A549 (cell line): ENCODE measurements around the gene METTL16.

Source experiments
- BHLHE40 ChIP-seq: IDR thresholded peaks from 2 replicates; pipeline ENCODE4 v1.6.1; 2012; ENCODE audit warnings: low read depth, low read length, inconsistent platforms
- CHD4 ChIP-seq: fragments of 200-600 bp; sonication (generic); IDR thresholded peaks from 2 replicates; pipeline ENCODE4 v1.6.1; 2016; ENCODE audit warnings: antibody characterized with exemption, mild to moderate bottlenecking, borderline replicate concordance
- CTCF ChIP-seq: fragments of >200 bp; sonication (Bioruptor Twin); formaldehyde crosslinking; IDR thresholded peaks from 3 replicates; pipeline ENCODE4 v1.5.1; 2016
- HDAC2 ChIP-seq: fragments of 200-600 bp; sonication (generic); IDR thresholded peaks from 2 replicates; pipeline ENCODE4 v1.6.1; 2016
- MAFK ChIP-seq: fragments of 450-650 bp; IDR thresholded peaks from 2 replicates; pipeline ENCODE4 v1.6.1; 2014; ENCODE audit not compliant: partially characterized antibody
- NR3C1 ChIP-seq: fragments of >200 bp; sonication (Bioruptor Twin); formaldehyde crosslinking; IDR thresholded peaks from 3 replicates; pipeline ENCODE4 v1.6.1; 2017
- POLR2A ChIP-seq: IDR thresholded peaks from 2 replicates; pipeline ENCODE4 v1.6.1; 2012; ENCODE audit warnings: mild to moderate bottlenecking, low read length
- RAD21 ChIP-seq, 2 experiments: fragments of >200 bp in 1 of 2; sonication (Bioruptor Twin) in 1 of 2; formaldehyde crosslinking in 1 of 2; IDR thresholded peaks in 1 of 2; conservative IDR thresholded peaks in 1 of 2; 2 replicates in 1 of 2; 3 replicates in 1 of 2; pipeline ENCODE4 v1.6.1; 2012 to 2018; ENCODE audit warnings: inconsistent platforms in 1 of 2
- SREBF2 ChIP-seq: fragments of 450-650 bp; IDR thresholded peaks from 2 replicates; pipeline ENCODE4 v1.6.1; 2014; ENCODE audit warnings: mild to moderate bottlenecking, moderate library complexity
- ZNF302 ChIP-seq: fragments of 250-450 bp; sonication (Bioruptor Pico); IDR thresholded peaks from 2 replicates; pipeline ENCODE4 v1.9.0; 2021; ENCODE audit warnings: inconsistent platforms, mild to moderate bottlenecking, moderate library complexity

- TF ChIP-seq POLR2A (no peak), CTCF (no peak), CHD4 (no peak), NR3C1 (no peak), MAFK (no peak), RAD21 (conservative IDR thresholded peaks at IDR 0.05 in 1 of 2, IDR thresholded peaks at IDR 0.05 in 1 of 2) (no peak), HDAC2 (no peak), SREBF2 (no peak), ZNF302 (CRISPR knock-in tag) (no peak), BHLHE40 (no peak)
Observed at GRCh38 chr17:2372180-2372579, 139.5 kb downstream of the METTL16 start.
